AG20443 (cell line): Measurements from ENCODE around the gene LILRB1.
"Not testable (repeated sequence)": the region's sequence is repeated elsewhere in the genome, so short reads cannot be mapped to it uniquely, and the experiment has no call there.

Experiments
- DNase-seq: peaks from one replicate; pipeline ENCODE4 v3.0.0; 2012; ENCODE audit warnings: low spot score, mixed read lengths

The LILRB1 gene

DNA sequence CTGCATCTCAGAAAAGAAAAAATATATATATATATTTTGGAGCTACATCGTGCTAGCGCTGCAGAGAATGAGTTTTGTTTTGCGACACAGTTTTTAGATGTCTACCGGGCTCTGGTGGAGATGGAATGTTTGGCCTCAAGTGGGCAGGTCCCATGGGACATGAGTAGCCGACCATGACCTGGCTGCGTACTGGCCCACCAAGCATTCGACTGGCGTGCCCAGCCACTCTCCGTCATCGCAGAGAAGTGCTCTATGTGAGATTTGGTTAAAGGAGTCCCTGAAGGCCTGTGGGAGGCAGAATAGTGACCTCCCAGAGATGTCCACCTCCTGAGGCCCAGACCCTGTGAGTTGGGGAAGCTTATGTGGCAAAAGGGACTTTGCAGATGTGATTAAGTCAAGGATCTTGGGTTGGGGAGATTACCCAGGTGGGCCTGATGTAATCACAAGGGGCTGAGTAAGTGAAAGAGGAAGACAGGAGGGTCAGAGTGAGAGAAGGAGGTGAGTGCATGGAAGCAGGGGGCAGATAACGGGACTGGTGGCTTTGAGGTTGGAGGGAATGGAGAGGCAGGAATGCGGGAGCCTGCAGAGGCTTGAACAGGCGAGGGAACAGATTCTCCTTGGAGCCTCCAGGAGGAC is 31.7 kb downstream of the LILRB1 start:
- no peak for DNase-seq

GRCh38 chr19:54662730-54663129 is 32.4 kb downstream of the LILRB1 start, which contains the start of gene LILRB4:
Gene LILRB4 (plus strand): TSS chr19:54662985. CDS start chr19:54663034, 49 bp downstream.
- no peak for DNase-seq

GRCh38 chr19:54665530-54665929 is 35.2 kb downstream of the LILRB1 start:
- DNase-seq = no peak

- no peak for DNase-seq
Measured at GRCh38 chr19:54667217-54667616, 36.9 kb downstream of the LILRB1 start.

GRCh38 chr19:54668353-54668752 is 38.1 kb downstream of the LILRB1 start:
- DNase-seq = no peak

DNA sequence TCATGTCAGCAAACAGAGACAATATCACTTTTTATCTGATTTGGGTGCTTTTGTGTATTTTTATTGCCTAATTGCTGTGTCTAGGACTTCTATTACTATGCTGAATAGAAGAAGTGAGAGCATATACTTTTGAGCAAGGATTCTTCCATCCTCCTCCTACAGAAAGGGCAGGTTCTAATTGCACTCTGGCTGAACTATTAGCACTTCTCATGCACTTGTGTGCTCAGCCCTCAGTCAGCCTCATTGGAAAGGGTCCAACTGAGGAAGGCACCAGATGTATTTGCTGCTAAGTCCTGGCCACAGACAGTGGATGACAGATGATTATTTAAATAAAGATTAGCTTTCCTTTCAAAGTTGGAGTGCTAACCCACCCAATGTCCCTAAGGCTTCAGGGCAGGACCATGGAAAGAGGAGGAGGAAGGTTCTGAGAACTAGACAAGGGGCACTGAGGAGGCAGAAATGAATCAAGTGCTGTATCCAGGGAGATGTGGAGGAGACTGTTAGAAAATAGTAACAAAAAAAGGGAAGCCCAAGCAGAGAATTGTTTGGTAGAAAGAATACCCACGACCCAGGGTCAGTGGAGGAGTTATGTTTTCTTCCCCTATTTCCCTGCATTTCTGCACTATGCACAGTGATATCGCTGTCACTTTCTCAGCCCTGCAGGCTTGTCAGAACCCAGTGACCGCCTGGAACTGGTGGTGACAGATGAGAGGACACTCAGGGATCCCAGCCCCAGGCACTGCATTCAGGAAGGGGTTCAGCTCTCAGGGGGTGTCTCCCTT is 40.5 kb downstream of the LILRB1 start:
- DNase-seq = no peak

DNA sequence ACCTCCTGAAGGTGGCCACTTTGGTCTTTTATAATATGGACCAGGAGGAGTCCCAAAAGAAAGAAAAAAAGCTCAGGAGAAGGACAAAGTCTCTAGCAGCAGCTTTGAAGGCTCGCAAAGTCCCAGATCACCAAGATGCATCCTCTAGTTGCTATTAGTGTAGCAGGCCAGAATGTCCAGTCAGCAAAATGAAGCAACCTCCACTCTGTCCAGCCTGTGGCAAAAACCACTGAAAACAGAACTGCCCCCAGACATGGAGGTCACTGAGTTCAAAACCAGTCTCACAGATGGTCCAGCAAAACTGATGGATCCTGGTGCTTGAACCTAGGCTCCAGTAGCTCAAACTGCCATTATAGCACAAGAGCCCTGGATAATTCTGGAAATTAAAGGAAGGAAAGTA is 42.9 kb downstream of the LILRB1 start:
- DNase-seq = no peak

DNA sequence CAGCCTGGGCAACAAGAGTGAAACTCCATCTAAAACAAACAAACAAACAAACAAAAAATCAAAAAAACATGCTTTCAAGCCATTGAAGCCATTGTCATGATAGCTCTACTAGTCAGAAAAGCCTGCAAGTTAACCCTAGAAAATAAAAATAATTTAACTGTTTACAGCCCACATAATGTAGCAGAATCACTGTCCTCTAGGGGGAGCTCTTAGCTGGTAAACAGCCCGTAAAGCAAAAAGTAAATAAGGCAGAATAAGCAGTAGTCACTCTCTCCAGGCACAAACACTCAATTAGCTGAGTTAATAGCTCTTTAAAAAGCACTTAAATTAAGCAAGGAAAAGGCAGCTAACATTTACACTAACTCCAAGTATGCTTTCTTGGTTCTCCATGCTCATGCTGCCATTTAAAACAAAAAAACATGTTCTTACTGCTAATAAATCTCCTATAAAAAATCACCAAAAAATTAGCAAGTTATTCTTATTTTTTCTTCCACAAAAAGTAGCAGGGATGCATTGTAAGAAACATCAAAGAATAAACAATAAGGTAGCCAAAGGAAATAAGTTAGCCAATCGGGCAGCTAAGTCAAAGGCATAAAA is 43.8 kb downstream of the LILRB1 start:
- DNase-seq = no peak

- DNase-seq = peak; percentile 60
Measured at GRCh38 chr19:54676210-54676834, 46.0 kb downstream of the LILRB1 start.

GRCh38 chr19:54677217-54677616 is 46.9 kb downstream of the LILRB1 start:
- no peak for DNase-seq

- not testable (repeated sequence) for DNase-seq
Measured at GRCh38 chr19:54681596-54681995, 51.3 kb downstream of the LILRB1 start.

DNA sequence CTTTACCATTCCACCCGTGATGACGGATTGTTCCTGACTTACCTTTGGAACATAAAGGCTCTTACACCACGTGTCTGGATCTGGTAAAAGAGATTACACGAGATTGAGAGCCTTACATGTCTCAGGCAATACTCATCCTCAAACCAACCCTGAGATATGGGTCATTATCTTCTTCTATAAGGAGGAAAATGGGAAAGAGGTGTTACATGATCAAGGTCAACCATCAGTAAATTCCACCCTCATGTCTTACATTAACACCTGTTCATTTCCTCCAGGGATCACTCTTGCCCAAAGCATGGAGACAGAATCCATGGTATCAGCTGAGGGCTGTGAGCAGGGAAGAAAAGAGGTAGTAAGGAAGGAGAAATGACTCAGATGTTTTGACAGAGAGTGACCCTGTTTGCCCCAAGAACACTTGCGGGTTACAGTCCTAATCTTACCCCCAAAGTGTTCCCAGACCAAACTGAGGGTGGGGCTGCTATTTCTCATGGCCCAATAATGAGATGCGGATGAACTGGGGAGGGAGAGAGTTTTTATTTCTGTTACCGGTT is 52.1 kb downstream of the LILRB1 start:
- no peak for DNase-seq

- no peak for DNase-seq
Measured at GRCh38 chr19:54684527-54684926, 54.2 kb downstream of the LILRB1 start.
